ENCODE measurements around the gene HELZ. TPM values are rescaled to one million over a fixed set of nuclear protein-coding genes. Genes with fewer than 3 reads are reported as not detected.

HELZ gene
- total and polyA plus RNA-seq, 2 donors (not counting 3 experiments of a cell fraction or from before 2014, with no cell fraction given): 8.0 to 47.3 TPM

DNA sequence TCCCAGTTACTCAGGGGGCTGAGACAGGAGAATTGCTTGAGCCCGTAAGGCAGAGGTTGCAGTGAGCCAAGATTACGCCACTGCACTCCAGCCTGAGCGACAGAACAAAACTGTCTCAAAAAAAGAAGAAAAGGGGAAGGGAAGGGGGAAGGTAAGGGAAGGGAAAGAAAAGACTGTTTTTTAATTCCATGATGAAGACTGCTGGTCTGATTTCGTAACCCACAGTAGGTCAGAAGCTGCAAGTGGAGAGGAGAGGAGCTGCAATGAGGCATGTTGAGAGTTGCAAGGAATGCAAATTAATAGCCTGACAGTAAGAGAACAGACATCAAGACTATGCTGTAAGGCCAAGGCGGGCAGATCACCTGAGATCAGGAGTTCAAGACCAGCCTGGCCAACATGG lies 33.3 kb downstream of the HELZ start:
- intact Hi-C loops (cut with micrococcal nuclease): no loop called here
- no peak overlapping the region for H3K4me2 ChIP-seq (ENCODE audit: insufficient read depth, low read length)
- no TSS peak for BruUV-seq (replicated peaks)
- H3K79me2 ChIP-seq (ENCODE audit: control insufficient read depth, insufficient read depth, low read length): peaks cover 18% of the 10 kb centered on the region
- H3K9ac ChIP-seq (replicated peaks; ENCODE audit: extremely low read depth, insufficient read depth, low read length): no peak overlapping the region
- H3K4me3 ChIP-seq (replicated peaks in 1 of 3; ENCODE audit: insufficient read depth in 1 of 3, low read depth in 1 of 3, low read length in 3 of 3): no peak overlapping the region
- CTCF ChIA-PET: interaction anchor here (3.3 kb wide), 1 partner anchor 11 kb away, joined by 12 read pairs; no protein-coding TSS in a partner anchor
- dilution Hi-C loops (cut with MboI; ENCODE audit: extremely low pct_ligation_motif_present, low sequenced_read_pairs): no loop called here
- TF ChIP-seq MYC (IDR thresholded peaks at IDR 0.05; ENCODE audit: low read depth, low read length) (no peak), FOS (IDR thresholded peaks at IDR 0.05; ENCODE audit: borderline replicate concordance, insufficient read depth, low read length) (no peak), POLR2AphosphoS5 (IDR thresholded peaks at IDR 0.05; ENCODE audit: insufficient read depth, low read depth, low read length) (no peak), GATA2 (IDR thresholded peaks at IDR 0.05; ENCODE audit: insufficient read depth, insufficient read length, low read depth, low read length) (no peak), EZH2 (IDR thresholded peaks at IDR 0.05; ENCODE audit: borderline replicate concordance, low read depth, low read length, severe bottlenecking) (no peak), JUN (IDR thresholded peaks at IDR 0.05; ENCODE audit: borderline replicate concordance, insufficient read depth, insufficient read length, low read depth) (no peak), POLR2A (IDR thresholded peaks at IDR 0.05; ENCODE audit: low read depth, low read length) (no peak)
- TF ChIP-seq, protein P1, sequence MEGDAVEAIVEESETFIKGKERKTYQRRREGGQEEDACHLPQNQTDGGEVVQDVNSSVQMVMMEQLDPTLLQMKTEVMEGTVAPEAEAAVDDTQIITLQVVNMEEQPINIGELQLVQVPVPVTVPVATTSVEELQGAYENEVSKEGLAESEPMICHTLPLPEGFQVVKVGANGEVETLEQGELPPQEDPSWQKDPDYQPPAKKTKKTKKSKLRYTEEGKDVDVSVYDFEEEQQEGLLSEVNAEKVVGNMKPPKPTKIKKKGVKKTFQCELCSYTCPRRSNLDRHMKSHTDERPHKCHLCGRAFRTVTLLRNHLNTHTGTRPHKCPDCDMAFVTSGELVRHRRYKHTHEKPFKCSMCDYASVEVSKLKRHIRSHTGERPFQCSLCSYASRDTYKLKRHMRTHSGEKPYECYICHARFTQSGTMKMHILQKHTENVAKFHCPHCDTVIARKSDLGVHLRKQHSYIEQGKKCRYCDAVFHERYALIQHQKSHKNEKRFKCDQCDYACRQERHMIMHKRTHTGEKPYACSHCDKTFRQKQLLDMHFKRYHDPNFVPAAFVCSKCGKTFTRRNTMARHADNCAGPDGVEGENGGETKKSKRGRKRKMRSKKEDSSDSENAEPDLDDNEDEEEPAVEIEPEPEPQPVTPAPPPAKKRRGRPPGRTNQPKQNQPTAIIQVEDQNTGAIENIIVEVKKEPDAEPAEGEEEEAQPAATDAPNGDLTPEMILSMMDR (IDR thresholded peaks at IDR 0.05; ENCODE audit: extremely low read depth in 1 of 2, insufficient read depth in 1 of 2, low read depth in 1 of 2, low read length in 2 of 2): no peak
- TF ChIP-seq, protein P2, sequence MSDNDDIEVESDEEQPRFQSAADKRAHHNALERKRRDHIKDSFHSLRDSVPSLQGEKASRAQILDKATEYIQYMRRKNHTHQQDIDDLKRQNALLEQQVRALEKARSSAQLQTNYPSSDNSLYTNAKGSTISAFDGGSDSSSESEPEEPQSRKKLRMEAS (IDR thresholded peaks at IDR 0.05; ENCODE audit: insufficient read depth, insufficient read length): no peak
- no peak overlapping the region for H2AFZ ChIP-seq (ENCODE audit: low read depth, low read length)
- peaks cover 0 to 6% of the 10 kb centered on the region in 2 experiments for H3K36me3 ChIP-seq (ENCODE audit: control insufficient read depth in 2 of 2, extremely low read depth in 1 of 2, insufficient read depth in 2 of 2, low read length in 2 of 2)
- H3K4me1 ChIP-seq (ENCODE audit: control insufficient read depth, extremely low read depth, insufficient read depth, low read length): peaks cover 4% of the 10 kb centered on the region
- H3K9me1 ChIP-seq (replicated peaks; ENCODE audit: control insufficient read depth, extremely low read depth, insufficient read depth, low read length): no peaks in the 10 kb centered on the region
- no peak overlapping the region for H3K27ac ChIP-seq (ENCODE audit: insufficient read depth, low read depth, low read length)
- POLR2A ChIA-PET: no interaction called here
- no peaks in the 10 kb centered on the region for H3K9me3 ChIP-seq (replicated peaks; ENCODE audit: control insufficient read depth, insufficient read depth, low read length)
- H3K27me3 ChIP-seq (ENCODE audit: control insufficient read depth in 2 of 2, insufficient read depth in 2 of 2, low read length in 2 of 2): no peaks in the 10 kb centered on the region
- H4K20me1 ChIP-seq (replicated peaks; ENCODE audit: control insufficient read depth, extremely low read depth, insufficient read depth, low read length): no peaks in the 10 kb centered on the region
- DNase-seq (ENCODE audit: low read depth, low spot score) (no peak), FAIRE-seq (no peak)
